Effector memory CD4-positive, alpha-beta T cell (primary cell): ENCODE data around the gene ZBTB39.
"Not testable (repeated sequence)": the region's sequence is repeated elsewhere in the genome, so short reads cannot be mapped to it uniquely, and the experiment has no call there.

Experiments
- DNase-seq, 3 donors: peaks; one replicate each; pipeline ENCODE4 v3.0.0-alpha.2; 2020
- H3K27ac ChIP-seq: 2 replicates; pipeline ENCODE4 v1.7.0; 2013; ENCODE audit warnings: mild to moderate bottlenecking, low read length, moderate library complexity; ENCODE audit not compliant: insufficient read depth, poor library complexity, severe bottlenecking
- H3K27me3 ChIP-seq: replicated peaks from 2 replicates; pipeline ENCODE4 v1.7.0; 2013; ENCODE audit warnings: mild to moderate bottlenecking, low read length; ENCODE audit not compliant: insufficient read depth, control insufficient read depth, poor library complexity, severe bottlenecking
- H3K36me3 ChIP-seq: 2 replicates; pipeline ENCODE4 v1.7.0; 2013; ENCODE audit warnings: mild to moderate bottlenecking, low read length, moderate library complexity; ENCODE audit not compliant: control insufficient read depth, insufficient read depth
- H3K4me1 ChIP-seq: 2 replicates; pipeline ENCODE4 v1.7.0; 2013; ENCODE audit warnings: low read length, mild to moderate bottlenecking; ENCODE audit not compliant: control insufficient read depth, insufficient read depth, poor library complexity, severe bottlenecking
- H3K4me3 ChIP-seq: 2 replicates; pipeline ENCODE4 v1.7.0; 2013; ENCODE audit warnings: low read length, low read depth, mild to moderate bottlenecking; ENCODE audit not compliant: insufficient read depth, poor library complexity, severe bottlenecking
- H3K9me3 ChIP-seq: 2 replicates; pipeline ENCODE4 v1.7.0; 2013; ENCODE audit warnings: mild to moderate bottlenecking, low read length, moderate library complexity; ENCODE audit not compliant: control insufficient read depth

The ZBTB39 gene

DNA sequence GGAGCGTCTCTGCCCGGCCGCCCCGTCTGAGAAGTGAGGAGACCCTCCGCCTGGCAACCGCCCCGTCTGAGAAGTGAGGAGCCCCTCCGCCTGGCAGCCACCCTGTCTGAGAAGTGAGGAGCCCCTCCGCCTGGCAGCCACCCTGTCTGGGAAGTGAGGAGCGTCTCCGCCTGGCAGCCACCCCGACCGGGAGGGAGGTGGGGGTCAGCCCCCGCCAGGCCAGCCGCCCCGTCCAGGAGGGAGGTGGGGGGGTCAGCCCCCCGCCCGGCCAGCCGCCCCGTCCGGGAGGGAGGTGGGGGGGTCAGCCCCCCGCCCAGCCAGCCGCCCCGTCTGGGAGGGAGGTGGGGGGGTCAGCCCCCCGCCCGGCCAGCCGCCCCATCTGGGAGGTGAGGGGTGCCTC, 42.8 kb downstream of the ZBTB39 start:
- not testable (repeated sequence) for H3K36me3 ChIP-seq, H3K4me1 ChIP-seq, DNase-seq, H3K27me3 ChIP-seq, H3K9me3 ChIP-seq, H3K4me3 ChIP-seq, H3K27ac ChIP-seq

DNA sequence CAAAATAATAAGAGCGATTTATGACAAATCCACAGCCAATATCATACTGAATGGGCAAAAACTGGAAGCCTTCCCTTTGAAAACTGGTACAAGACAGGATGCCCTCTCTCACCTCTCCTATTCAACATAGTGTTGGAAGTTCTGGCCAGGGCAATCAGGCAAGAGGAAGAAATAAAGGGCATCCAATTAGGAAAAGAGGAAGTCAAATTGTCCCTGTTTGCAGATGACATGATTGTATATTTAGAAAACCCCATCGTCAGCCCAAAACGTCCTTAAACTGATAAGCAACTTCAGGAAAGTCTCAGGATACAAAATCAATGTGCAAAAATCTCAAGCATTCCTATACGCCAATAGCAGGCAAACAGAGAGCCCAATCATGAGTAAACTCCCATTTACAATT, 44.1 kb downstream of the ZBTB39 start:
- H3K36me3 ChIP-seq, H3K4me3 ChIP-seq, H3K4me1 ChIP-seq, DNase-seq, H3K9me3 ChIP-seq, H3K27me3 ChIP-seq, H3K27ac ChIP-seq: not testable (repeated sequence)

DNA sequence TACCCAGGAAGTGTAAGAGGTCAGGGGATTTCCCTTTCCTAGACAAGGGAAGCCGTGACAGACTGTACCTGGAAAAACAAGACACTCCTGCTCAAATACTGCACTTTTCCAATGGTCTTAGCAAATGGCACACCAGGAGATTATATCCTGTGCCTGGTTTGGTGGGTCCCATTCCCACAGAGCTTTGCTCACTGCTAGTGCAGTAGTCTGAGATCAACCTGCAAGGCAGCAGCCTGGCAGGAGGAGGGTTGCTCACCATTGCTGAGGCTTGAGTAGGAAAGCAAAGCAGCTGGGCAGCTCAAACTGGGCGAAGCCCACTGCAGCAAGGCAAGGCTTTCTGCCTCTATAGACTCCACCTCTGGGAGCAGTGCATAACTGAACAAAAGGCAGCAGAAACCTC, 47.9 kb downstream of the ZBTB39 start:
- no peak overlapping the region for H3K27ac ChIP-seq
- no peak for DNase-seq
- H3K27me3 ChIP-seq, result no peaks in the 10 kb centered on the region
- no peaks in the 10 kb centered on the region for H3K36me3 ChIP-seq
- no peaks in the 10 kb centered on the region for H3K4me1 ChIP-seq
- no peaks in the 10 kb centered on the region for H3K9me3 ChIP-seq
- H3K4me3 ChIP-seq, result no peak overlapping the region

DNA sequence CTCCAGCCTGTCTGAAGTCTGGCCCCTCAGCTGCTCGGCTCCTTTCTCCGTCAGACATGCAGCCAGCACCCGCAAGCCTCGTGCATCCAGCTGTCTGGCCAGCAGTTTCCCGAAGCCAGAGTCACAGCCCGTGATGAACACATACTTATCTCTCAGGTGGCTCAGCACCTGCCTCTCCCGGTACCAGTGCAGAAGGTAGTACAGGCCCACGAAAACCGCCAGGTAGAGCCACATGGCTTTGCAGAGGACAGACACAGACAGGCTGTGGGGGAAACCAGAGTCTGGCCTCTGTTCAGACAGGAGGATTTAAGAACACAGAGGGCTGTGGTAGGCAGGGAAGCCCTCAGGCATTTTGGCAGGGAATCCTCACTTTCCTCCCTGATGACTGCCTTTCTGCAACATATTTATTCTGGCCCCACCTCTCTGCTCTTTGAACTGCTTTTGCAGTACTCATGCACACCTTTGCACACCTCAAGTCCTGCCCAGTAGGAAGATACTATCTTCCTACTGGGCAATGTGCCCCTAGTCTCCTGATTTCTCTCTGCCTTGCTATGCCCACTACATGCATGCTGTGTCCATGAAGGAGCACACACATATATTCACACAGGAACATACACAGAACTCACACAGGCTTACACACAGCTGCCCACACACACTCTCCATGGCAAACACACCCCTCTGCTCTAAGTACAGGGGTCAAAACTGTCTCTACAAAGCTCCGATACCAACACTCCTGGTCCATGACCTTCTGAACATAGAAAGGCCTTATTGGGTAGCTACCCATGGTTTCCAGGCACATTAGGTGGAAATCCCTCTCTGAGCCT, 48.9 kb downstream of the ZBTB39 start, which contains the start of gene RDH16:
TSS of gene RDH16 (minus strand) at position 380 of the 824 bp plus-strand sequence. CDS start at position 234, 146 bp downstream.
- no peak for DNase-seq
- no peaks in the 10 kb centered on the region for H3K9me3 ChIP-seq
- no peaks in the 10 kb centered on the region for H3K27me3 ChIP-seq
- H3K4me3 ChIP-seq, result no peak within 1 kb of the TSS
- no peaks in the 10 kb centered on the region for H3K36me3 ChIP-seq
- H3K27ac ChIP-seq, result no peak within 1 kb of the TSS
- H3K4me1 ChIP-seq, result no peaks in the 10 kb centered on the region

DNA sequence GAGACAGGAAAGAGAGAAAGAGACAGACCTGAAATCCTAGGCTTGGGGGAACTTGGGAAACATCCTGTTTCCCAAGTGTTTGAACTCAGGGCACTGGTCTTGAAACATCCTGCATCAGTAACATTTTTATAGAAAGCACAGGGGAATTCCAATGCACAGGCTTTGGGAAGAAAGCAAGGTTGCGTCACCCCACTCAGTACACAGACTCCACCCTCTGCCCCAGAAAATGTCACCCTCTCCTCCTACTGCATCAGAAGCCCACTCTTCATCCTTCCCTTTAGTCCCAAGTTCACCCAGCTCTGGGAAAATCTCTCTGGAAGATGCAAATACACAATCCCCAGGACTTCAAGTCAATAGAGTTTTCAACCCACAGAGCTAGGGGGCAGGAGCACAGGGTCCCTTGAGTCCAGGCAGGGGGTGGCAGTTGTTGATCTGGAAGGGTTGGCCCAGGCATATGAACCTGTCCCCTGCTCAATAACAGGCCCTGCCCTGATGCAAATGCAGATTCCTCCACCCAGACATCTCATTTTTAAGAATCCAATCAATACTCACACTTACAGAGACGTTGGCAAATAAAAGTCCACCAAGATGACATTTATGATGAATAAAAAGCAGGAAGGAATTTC, 50.6 kb downstream of the ZBTB39 start:
- Histone ChIP-seq H3K27me3 (no peaks in the 10 kb centered on the region), H3K9me3 (no peaks in the 10 kb centered on the region), H3K36me3 (no peaks in the 10 kb centered on the region), H3K27ac (no peak overlapping the region), H3K4me1 (no peaks in the 10 kb centered on the region), H3K4me3 (no peak overlapping the region)
- no peak for DNase-seq

DNA sequence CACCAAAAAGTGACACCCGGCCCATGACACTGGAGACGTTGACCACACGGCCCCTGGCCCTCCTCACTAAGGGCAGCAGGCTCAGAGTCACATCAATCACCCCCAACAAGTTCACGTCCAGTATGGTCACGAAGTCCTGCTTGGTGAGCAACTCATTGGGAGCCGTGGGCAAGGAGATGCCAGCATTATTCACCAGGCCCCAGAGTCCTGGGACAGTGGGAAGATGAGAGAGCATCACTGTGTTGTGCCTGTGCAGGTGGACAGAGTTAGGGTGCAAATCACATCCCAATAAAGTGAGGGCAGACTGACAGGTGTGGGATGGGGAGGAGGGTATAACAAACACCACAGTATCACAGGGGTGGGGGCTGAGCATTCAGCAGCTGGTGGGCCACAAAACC, 51.4 kb downstream of the ZBTB39 start:
- no peak overlapping the region for H3K4me3 ChIP-seq
- DNase-seq, result no peak
- no peaks in the 10 kb centered on the region for H3K27me3 ChIP-seq
- no peaks in the 10 kb centered on the region for H3K9me3 ChIP-seq
- no peak overlapping the region for H3K27ac ChIP-seq
- H3K36me3 ChIP-seq, result no peaks in the 10 kb centered on the region
- no peaks in the 10 kb centered on the region for H3K4me1 ChIP-seq

DNA sequence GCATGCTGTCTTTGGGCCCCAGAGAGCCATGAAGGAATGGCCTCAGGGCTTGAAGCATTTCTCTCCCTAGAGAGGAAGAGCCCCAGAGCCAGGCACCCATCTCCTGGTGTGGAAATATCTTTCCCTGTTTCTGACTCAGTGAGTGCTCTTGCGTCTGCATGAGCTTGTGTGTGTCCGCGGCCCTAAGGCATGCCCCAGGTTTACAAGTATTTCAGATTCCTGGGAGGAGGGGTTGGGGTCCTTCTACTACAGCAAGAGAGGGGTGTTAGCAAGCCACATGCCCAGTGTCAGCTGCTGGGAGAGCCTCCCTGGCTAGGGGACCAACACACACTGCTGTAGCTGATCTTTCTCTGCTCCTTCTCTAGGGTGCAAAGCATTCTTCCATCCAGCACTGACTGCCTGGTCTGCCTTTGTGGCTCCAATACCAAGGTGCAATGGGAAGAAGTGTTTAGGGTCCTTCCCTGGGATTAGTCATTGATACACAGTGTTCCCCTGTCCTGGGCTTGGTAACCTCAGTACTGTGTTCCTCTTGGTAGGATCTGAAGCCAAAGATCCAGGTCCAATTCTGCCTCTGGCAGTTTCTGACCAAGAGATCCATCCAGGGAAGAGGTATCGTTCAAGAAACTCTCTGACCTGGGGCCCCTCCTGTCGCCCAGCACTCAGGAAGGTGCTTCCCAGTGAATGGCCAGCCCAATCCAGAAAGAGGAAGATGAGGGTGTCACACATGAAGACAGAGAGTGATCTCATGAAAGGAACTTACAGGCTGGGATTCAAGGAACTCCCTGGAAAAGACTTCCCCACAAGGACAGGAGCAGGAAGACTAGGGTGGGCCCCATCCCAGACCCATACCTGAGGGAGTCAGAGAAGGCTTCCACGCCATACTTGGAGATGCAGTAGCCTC, 52.0 kb downstream of the ZBTB39 start:
- Histone ChIP-seq H3K9me3 (no peaks in the 10 kb centered on the region), H3K27me3 (no peaks in the 10 kb centered on the region), H3K4me1 (no peaks in the 10 kb centered on the region), H3K4me3 (no peak overlapping the region), H3K27ac (no peak overlapping the region), H3K36me3 (no peaks in the 10 kb centered on the region)
- no peak for DNase-seq

DNA sequence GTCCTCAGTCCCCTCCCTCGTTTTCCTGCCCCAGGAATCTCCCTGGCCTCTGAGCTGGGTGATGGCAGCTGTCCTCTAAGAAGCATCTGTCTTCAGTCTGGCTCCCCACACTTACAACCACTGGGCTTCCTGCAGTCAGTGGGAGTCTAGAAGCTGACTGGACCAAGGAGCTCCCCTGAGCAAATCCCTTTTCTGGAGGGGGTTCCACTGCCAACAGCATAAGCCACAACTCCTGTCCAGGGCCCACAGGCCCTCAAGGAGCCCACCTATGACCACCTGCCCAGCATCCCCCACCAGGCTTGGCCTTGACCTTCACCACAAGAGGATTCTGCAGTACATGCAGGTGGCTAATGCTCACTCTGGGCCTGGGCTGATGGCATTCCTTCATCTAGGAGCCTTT, 53.0 kb downstream of the ZBTB39 start:
- no peaks in the 10 kb centered on the region for H3K9me3 ChIP-seq
- no peak overlapping the region for H3K4me3 ChIP-seq
- no peaks in the 10 kb centered on the region for H3K27me3 ChIP-seq
- no peak for DNase-seq
- no peak overlapping the region for H3K27ac ChIP-seq
- H3K36me3 ChIP-seq, result no peaks in the 10 kb centered on the region
- H3K4me1 ChIP-seq, result no peaks in the 10 kb centered on the region

DNA sequence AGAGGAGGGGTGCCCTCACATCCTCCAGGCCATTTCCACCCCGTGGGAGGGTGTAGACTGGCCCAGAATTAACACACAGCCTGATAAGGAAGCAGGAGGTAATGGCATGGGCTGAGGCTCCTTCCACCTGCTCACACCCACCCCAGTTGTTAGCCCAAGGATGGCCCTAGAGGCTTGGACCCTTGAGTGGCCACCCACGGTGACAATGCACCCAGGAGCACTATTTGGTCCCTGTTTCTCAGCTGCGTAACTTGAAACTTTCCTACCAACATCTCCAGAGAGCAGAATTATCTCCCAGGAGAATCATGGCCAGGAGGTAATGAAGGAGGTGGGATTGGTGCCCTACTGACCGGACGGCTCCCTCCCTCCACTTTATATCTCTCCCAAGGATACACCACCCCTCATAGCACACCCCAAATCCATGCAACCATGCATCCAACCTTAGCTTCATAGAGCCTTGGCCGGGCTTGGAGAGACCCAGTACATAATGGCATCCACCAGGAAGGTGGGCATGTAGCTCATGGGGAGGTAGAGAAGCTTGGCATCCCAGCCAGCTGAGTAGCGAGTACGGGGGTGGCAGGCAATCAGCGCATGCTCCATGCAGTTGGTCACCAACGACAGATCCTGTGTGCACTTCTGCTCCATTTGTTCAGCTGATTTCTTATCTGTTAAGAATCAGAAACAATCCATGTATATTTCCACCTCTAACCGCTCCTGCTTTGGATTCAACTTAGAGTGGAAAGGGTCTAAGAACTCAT, 54.6 kb downstream of the ZBTB39 start:
- Histone ChIP-seq H3K36me3 (no peaks in the 10 kb centered on the region), H3K27me3 (no peaks in the 10 kb centered on the region), H3K9me3 (no peaks in the 10 kb centered on the region), H3K4me3 (no peak overlapping the region), H3K27ac (no peak overlapping the region), H3K4me1 (no peaks in the 10 kb centered on the region)
- DNase-seq, result no peak
